SK-N-MC (cell line): ENCODE data around the gene FBXO24.

Source experiments
- EZH2 ChIP-seq: fragments of 200-600 bp; sonication (generic); IDR thresholded peaks from one replicate; pipeline ENCODE4 v1.6.1; 2017; ENCODE audit warnings: antibody characterized with exemption
- FOXP2 ChIP-seq: optimal IDR thresholded peaks from 2 replicates; pipeline ENCODE3; 2011; ENCODE audit warnings: mild to moderate bottlenecking, moderate library complexity; ENCODE audit not compliant: insufficient read depth; ENCODE audit errors: extremely low read length, control extremely low read depth
- POLR2AphosphoS5 ChIP-seq: IDR thresholded peaks from 2 replicates; pipeline ENCODE4 v1.6.1; 2012; ENCODE audit warnings: mild to moderate bottlenecking, low read depth, low read length, borderline replicate concordance

GRCh38 chr7:100639995-100640516 is 53.9 kb downstream of the FBXO24 start:
- TF ChIP-seq EZH2 (no peak), POLR2AphosphoS5 (no peak), FOXP2 (no peak)
